Skeletal muscle satellite cell (primary cell): ENCODE results near the gene SLC25A6.
"Not testable (repeated sequence)": the region's sequence is repeated elsewhere in the genome, so short reads cannot be mapped to it uniquely, and the experiment has no call there.

Experiments
- H3K27me3 ChIP-seq: 2 replicates; pipeline ENCODE4 v1.7.0; 2013; ENCODE audit warnings: low read length; ENCODE audit not compliant: control insufficient read depth, insufficient read depth
- H3K36me3 ChIP-seq: 2 replicates; pipeline ENCODE4 v1.7.0; 2013; ENCODE audit warnings: mild to moderate bottlenecking, control low read depth, low read length; ENCODE audit not compliant: insufficient read depth
- H3K4me1 ChIP-seq: 2 replicates; pipeline ENCODE4 v1.7.0; 2013; ENCODE audit warnings: low read length; ENCODE audit not compliant: control insufficient read depth, insufficient read depth
- H3K4me2 ChIP-seq: 2 replicates; pipeline ENCODE4 v1.7.0; 2013; ENCODE audit warnings: mild to moderate bottlenecking, low read length
- H3K4me3 ChIP-seq: 2 replicates; pipeline ENCODE4 v1.7.0; 2013; ENCODE audit warnings: low read length
- H3K9ac ChIP-seq: 2 replicates; pipeline ENCODE4 v1.7.0; 2013; ENCODE audit warnings: mild to moderate bottlenecking, low read depth, low read length, moderate library complexity
- H3K9me3 ChIP-seq: replicated peaks from 2 replicates; pipeline ENCODE4 v1.7.0; 2013; ENCODE audit warnings: mild to moderate bottlenecking, control low read depth, low read length

The SLC25A6 gene

GRCh38 chrX:1358793-1359476, 33.0 kb downstream of the SLC25A6 start:
- Histone ChIP-seq H3K27me3 (no peaks in the 10 kb centered on the region), H3K4me1 (no peaks in the 10 kb centered on the region), H3K9me3 (peaks cover 2% of the 10 kb centered on the region), H3K9ac (no peak overlapping the region), H3K36me3 (no peaks in the 10 kb centered on the region), H3K4me3 (no peak overlapping the region), H3K4me2 (no peak overlapping the region)

DNA sequence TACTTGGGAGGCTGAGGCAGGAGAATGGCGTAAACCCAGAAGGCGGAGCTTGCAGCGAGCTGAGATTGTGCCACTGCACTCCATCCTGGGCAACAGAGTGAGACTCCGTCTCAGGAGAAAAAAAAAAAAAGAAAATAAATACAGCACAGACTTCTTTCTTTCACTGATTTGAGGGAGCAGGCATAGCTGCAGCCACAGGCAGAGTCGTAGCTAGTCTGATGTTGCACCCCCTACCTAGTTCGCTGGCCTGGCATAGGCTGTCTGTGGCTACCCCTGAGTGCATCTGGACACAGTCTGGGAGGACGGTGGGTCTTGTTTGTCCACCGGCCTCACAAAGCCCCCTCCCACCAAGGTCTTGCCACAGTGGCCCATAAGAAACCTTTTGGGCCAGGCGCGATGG, 33.9 kb downstream of the SLC25A6 start:
- no peak overlapping the region for H3K4me2 ChIP-seq
- peaks cover 2% of the 10 kb centered on the region for H3K9me3 ChIP-seq
- H3K36me3 ChIP-seq: no peaks in the 10 kb centered on the region
- no peak overlapping the region for H3K4me3 ChIP-seq
- no peaks in the 10 kb centered on the region for H3K4me1 ChIP-seq
- H3K9ac ChIP-seq: no peak overlapping the region
- no peaks in the 10 kb centered on the region for H3K27me3 ChIP-seq

- Histone ChIP-seq H3K4me3 (no peak overlapping the region), H3K4me2 (no peak overlapping the region), H3K9ac (no peak overlapping the region), H3K9me3 (peaks cover 2% of the 10 kb centered on the region), H3K27me3 (no peaks in the 10 kb centered on the region), H3K36me3 (no peaks in the 10 kb centered on the region), H3K4me1 (no peaks in the 10 kb centered on the region)
Observed at GRCh38 chrX:1355131-1356046, 36.5 kb downstream of the SLC25A6 start.

DNA sequence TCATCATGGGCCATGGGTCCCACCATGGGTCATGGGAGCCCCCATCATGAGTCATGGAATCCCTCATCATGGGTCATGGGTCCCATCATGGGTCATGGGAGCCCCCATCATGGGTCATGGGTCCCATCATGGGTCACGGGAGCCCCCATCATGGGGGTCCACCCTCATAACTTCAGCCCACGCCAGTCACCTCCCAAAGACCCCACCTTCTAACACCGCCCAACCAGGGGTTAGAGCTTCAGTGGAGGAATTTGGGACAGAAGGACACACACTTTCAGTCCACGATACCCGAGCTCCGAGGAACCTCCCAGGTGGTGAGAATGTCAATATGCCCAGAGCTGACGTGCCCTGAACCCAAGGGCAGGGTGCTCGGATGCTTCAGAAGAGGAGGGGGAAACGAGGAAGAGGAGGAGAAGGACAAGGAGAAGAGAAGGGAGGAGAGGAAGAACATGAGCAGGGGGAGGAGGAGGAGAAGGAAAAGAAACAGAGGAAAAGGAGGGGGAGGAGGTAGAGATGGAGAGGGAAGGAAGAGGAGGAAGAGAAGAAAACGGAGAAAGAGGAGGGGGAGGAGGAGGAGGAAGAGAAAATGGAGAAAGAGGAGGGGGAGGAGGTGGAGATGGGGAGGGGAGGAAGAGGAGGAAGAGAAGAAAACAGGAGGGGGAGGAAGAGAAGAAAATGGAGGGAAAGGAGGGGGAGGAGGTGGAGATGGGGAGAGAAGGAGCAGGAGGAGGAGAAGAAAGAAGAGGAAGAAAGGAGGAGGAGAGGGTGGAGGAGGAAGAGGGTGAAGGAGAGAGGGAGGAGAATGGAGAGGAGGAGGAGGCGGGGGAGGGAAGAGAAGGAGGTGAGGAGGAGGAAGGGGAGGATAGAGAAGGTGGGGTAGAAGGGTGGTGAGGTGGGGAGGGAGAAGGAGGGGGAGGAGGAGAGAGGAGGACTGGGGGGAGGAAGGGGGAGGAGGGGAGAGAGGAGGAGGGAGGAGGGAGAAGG, 37.6 kb downstream of the SLC25A6 start:
- H3K4me2 ChIP-seq: no peak overlapping the region
- no peaks in the 10 kb centered on the region for H3K36me3 ChIP-seq
- H3K4me1 ChIP-seq: no peaks in the 10 kb centered on the region
- no peak overlapping the region for H3K9ac ChIP-seq
- peaks cover 2% of the 10 kb centered on the region for H3K9me3 ChIP-seq
- no peaks in the 10 kb centered on the region for H3K27me3 ChIP-seq
- no peak overlapping the region for H3K4me3 ChIP-seq

- H3K4me1 ChIP-seq: no peaks in the 10 kb centered on the region
- H3K36me3 ChIP-seq: no peaks in the 10 kb centered on the region
- H3K9me3 ChIP-seq: no peaks in the 10 kb centered on the region
- no peak overlapping the region for H3K4me2 ChIP-seq
- no peak overlapping the region for H3K4me3 ChIP-seq
- no peaks in the 10 kb centered on the region for H3K27me3 ChIP-seq
- no peak overlapping the region for H3K9ac ChIP-seq
Observed at GRCh38 chrX:1351981-1352714, 39.8 kb downstream of the SLC25A6 start.

GRCh38 chrX:1349606-1350005, 42.3 kb downstream of the SLC25A6 start:
- not testable (repeated sequence) for H3K4me2 ChIP-seq, H3K27me3 ChIP-seq, H3K4me3 ChIP-seq, H3K4me1 ChIP-seq, H3K36me3 ChIP-seq, H3K9me3 ChIP-seq, H3K9ac ChIP-seq

- no peak overlapping the region for H3K9ac ChIP-seq
- no peaks in the 10 kb centered on the region for H3K27me3 ChIP-seq
- H3K9me3 ChIP-seq: peaks cover 5% of the 10 kb centered on the region
- H3K4me2 ChIP-seq: no peak overlapping the region
- no peaks in the 10 kb centered on the region for H3K36me3 ChIP-seq
- H3K4me3 ChIP-seq: no peak overlapping the region
- no peaks in the 10 kb centered on the region for H3K4me1 ChIP-seq
Observed at GRCh38 chrX:1341545-1342184, 50.2 kb downstream of the SLC25A6 start.

DNA sequence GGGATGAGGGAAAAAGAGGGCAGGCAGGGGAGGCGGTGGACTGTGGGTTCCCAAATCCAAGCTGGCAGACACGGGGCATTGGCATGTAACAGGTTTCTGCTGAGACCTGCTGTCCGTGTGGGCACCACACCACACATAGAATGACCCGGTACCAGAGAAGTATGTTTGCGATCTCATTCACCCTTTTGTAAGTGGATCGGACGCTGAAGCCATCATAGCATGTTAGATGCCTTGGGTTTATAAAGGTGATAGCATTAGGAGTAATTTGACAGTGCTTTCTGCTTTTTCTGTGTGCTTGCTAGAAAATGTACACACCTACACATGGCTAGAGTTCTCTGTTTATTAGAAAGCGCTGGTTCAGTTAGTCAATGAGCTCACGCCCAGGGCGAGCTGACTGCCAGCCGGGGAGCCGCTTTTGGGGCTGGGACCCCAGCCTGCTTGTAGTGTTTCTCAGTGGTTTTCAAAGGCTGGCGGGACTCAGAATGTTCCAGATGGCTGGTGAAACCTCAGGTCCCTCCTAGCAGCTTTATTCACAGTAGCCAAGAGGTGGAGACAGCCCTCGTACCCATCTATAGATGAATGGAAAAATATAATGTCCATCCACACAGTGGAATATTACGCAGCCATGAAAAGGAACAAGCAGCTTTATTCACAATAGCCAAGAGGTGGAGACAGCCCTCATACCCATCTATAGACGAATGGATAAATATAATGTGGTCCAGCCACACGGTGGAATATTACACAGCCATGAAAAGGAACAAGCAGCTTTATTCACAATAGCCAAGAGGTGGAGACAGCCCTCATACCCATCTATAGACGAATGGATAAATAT, 54.7 kb downstream of the SLC25A6 start:
- Histone ChIP-seq H3K4me1 (no peaks in the 10 kb centered on the region), H3K4me2 (peak overlapping the region; percentile 59), H3K9ac (no peak overlapping the region)

GRCh38 chrX:1336331-1336943, 55.5 kb downstream of the SLC25A6 start, which contains the start of gene IL3RA:
IL3RA (plus strand) TSS chrX:1336785; CDS start chrX:1341766, 4,981 bp downstream.
- Histone ChIP-seq H3K9ac (no peak within 1 kb of the TSS), H3K4me2 (peak within 1 kb of the TSS; percentile 59), H3K4me3 (peak within 1 kb of the TSS; percentile 55), H3K27me3 (no peaks in the 10 kb centered on the region), H3K36me3 (no peaks in the 10 kb centered on the region), H3K9me3 (peaks cover 3% of the 10 kb centered on the region), H3K4me1 (no peaks in the 10 kb centered on the region)

More for the DNA sequence above, 54.7 kb downstream of the SLC25A6 start:
- Histone ChIP-seq H3K4me3 (peak overlapping the region; percentile 55), H3K27me3 (no peaks in the 10 kb centered on the region), H3K9me3 (peaks cover 5% of the 10 kb centered on the region), H3K36me3 (no peaks in the 10 kb centered on the region)
